ENCODE data around the gene JMJD7.

- TF ChIP-seq MAZ (IDR thresholded peaks at IDR 0.05; ENCODE audit: borderline replicate concordance, low read depth, low read length) (no peak), POLR2A (IDR thresholded peaks at IDR 0.05; ENCODE audit: low read length) (no peak)
Observed at GRCh38 chr15:41852736-41853590, 25.1 kb downstream of the JMJD7 start.
